ENCODE data around the gene SLC17A9. TPM values are rescaled to one million over a fixed set of nuclear protein-coding genes. Genes with fewer than 3 reads are reported as not detected.

SLC17A9 gene
- total and polyA plus RNA-seq, 2 donors (not counting 1 experiment from before 2014, with no cell fraction given) = 33.0 to 141 TPM

- H3K4me3 Mint-ChIP-seq = no peak overlapping the region
- Histone ChIP-seq H3K79me2 (ENCODE audit: control insufficient read depth, insufficient read depth, low read length) (no peaks in the 10 kb centered on the region), H3K27me3 (replicated peaks in 1 of 4; ENCODE audit: control extremely low read depth in 1 of 4, control insufficient read depth in 3 of 4, insufficient read depth in 4 of 4, low read length in 3 of 4) (peaks cover 0 to 34% (median 4%) of the 10 kb centered on the region in 4 experiments), H3K9ac (ENCODE audit: low read length) (no peak overlapping the region), H3K27ac (ENCODE audit: low read length in 2 of 2) (no peak overlapping the region), H3K4me1 (ENCODE audit: control insufficient read depth in 2 of 2, insufficient read depth in 2 of 2, low read length in 2 of 2) (no peaks in the 10 kb centered on the region), H3K4me2 (replicated peaks; ENCODE audit: low read depth, low read length, poor library complexity, severe bottlenecking) (no peak overlapping the region), H3K36me3 (replicated peaks in 1 of 2; ENCODE audit: control extremely low read depth in 1 of 2, control insufficient read depth in 1 of 2, extremely low read depth in 1 of 2, insufficient read depth in 2 of 2, low read length in 1 of 2) (no peaks in the 10 kb centered on the region), H3K4me3 (ENCODE audit: control extremely low read depth in 1 of 5, extremely low read depth in 1 of 5, insufficient read depth in 1 of 5, low read depth in 2 of 5, low read length in 4 of 5) (no peak overlapping the region), H2AFZ (ENCODE audit: insufficient read depth, low read depth, low read length, poor library complexity, severe bottlenecking) (no peak overlapping the region), H3K9me3 (ENCODE audit: control extremely low read depth in 1 of 3, control insufficient read depth in 2 of 3, insufficient read depth in 1 of 3, low read length in 2 of 3) (no peaks in the 10 kb centered on the region), H4K20me1 (ENCODE audit: control insufficient read depth, insufficient read depth, low read length, poor library complexity, severe bottlenecking) (no peaks in the 10 kb centered on the region)
- CTCF ChIA-PET = no interaction called here
- H3K27me3 Mint-ChIP-seq = peaks cover 59% of the 10 kb centered on the region
- DNase-seq (no peak), ATAC-seq (ENCODE audit: low read depth) (no peak)
- 75% methylated on average over 5 of the region's 5 CpGs for WGBS (ENCODE audit: insufficient coverage)
- no peaks in the 10 kb centered on the region for H3K9me3 Mint-ChIP-seq (ENCODE audit: insufficient read depth)
- intact Hi-C loops (cut with micrococcal nuclease) = no loop called here
- TF ChIP-seq CTCF (IDR thresholded peaks at IDR 0.05) (no peak), EZH2 (IDR thresholded peaks at IDR 0.05; ENCODE audit: borderline replicate concordance, insufficient read depth, low read depth, low read length, poor library complexity, severe bottlenecking) (no peak)
- H3K4me1 Mint-ChIP-seq = no peaks in the 10 kb centered on the region
- H3K27ac Mint-ChIP-seq = no peak overlapping the region
- POLR2A ChIA-PET = no interaction called here
Observed at GRCh38 chr20:62998449-62998848, 45.9 kb downstream of the SLC17A9 start.

- Histone ChIP-seq H2AFZ (ENCODE audit: insufficient read depth, low read depth, low read length, poor library complexity, severe bottlenecking) (no peak overlapping the region), H3K27me3 (replicated peaks in 1 of 4; ENCODE audit: control extremely low read depth in 1 of 4, control insufficient read depth in 3 of 4, insufficient read depth in 4 of 4, low read length in 3 of 4) (peaks cover 0 to 43% (median 7%) of the 10 kb centered on the region in 4 experiments), H3K9me3 (ENCODE audit: control extremely low read depth in 1 of 3, control insufficient read depth in 2 of 3, insufficient read depth in 1 of 3, low read length in 2 of 3) (peaks cover 0 to under 1% (median 0%) of the 10 kb centered on the region in 3 donors), H3K27ac (ENCODE audit: low read length in 2 of 2) (no peak overlapping the region), H3K36me3 (replicated peaks in 1 of 2; ENCODE audit: control extremely low read depth in 1 of 2, control insufficient read depth in 1 of 2, extremely low read depth in 1 of 2, insufficient read depth in 2 of 2, low read length in 1 of 2) (no peaks in the 10 kb centered on the region), H3K9ac (ENCODE audit: low read length) (no peak overlapping the region), H4K20me1 (ENCODE audit: control insufficient read depth, insufficient read depth, low read length, poor library complexity, severe bottlenecking) (no peaks in the 10 kb centered on the region), H3K4me3 (ENCODE audit: control extremely low read depth in 1 of 5, extremely low read depth in 1 of 5, insufficient read depth in 1 of 5, low read depth in 2 of 5, low read length in 4 of 5) (no peak overlapping the region), H3K4me2 (replicated peaks; ENCODE audit: low read depth, low read length, poor library complexity, severe bottlenecking) (no peak overlapping the region), H3K4me1 (ENCODE audit: control insufficient read depth in 2 of 2, insufficient read depth in 2 of 2, low read length in 2 of 2) (peaks cover 0 to 2% of the 10 kb centered on the region in 2 donors), H3K79me2 (ENCODE audit: control insufficient read depth, insufficient read depth, low read length) (no peaks in the 10 kb centered on the region)
- ATAC-seq (ENCODE audit: low read depth) = no peak
- intact Hi-C loops (cut with micrococcal nuclease) = no loop called here
- DNase-seq = no peak
- Mint-ChIP-seq H3K27me3 (peaks cover 67% of the 10 kb centered on the region), H3K9me3 (ENCODE audit: insufficient read depth) (no peaks in the 10 kb centered on the region), H3K27ac (no peak overlapping the region), H3K4me3 (no peak overlapping the region), H3K4me1 (peaks cover 1% of the 10 kb centered on the region)
- TF ChIP-seq CTCF (IDR thresholded peaks at IDR 0.05) = no peak
- no peak for TF ChIP-seq EZH2 (IDR thresholded peaks at IDR 0.05; ENCODE audit: borderline replicate concordance, insufficient read depth, low read depth, low read length, poor library complexity, severe bottlenecking)
- ChIA-PET POLR2A (no interaction called here), CTCF (no interaction called here)
- WGBS (ENCODE audit: insufficient coverage) = 33% methylated on average over 16 of the region's 16 CpGs
Observed at GRCh38 chr20:62999580-62999979, 47.1 kb downstream of the SLC17A9 start.

Data from B cell (primary cell).